HEK293 (cell line): Measurements from ENCODE around the gene TEAD1.

ENCODE experiments used
- CTCF ChIA-PET: fragments of 350-600 bp; formaldehyde crosslinking; extraction: SDS; loops from one replicate; lab custom pipeline; 2021; ENCODE audit warnings: antibody characterized with exemption; lab: Yijun Ruan, JAX
- POLR2A ChIA-PET: fragments of 300-600 bp; formaldehyde crosslinking; extraction: SDS; loops from one replicate; lab custom pipeline; 2020; ENCODE audit warnings: antibody characterized with exemption, inconsistent platforms; lab: Yijun Ruan, JAX
- H3K27ac ChIP-seq: fragments of 200-500 bp; sonication (Bioruptor generic); 2 replicates; pipeline ENCODE4 v1.5.1; 2014; ENCODE audit warnings: low read depth, low read length, control low read depth, inconsistent platforms; ENCODE audit errors: extremely low read depth
- H3K36me3 ChIP-seq, 2 experiments: fragments of 200-500 bp in 1 of 2; sonication (Bioruptor generic) in 1 of 2; 1 replicate in 1 of 2; 2 replicates in 1 of 2; pipeline ENCODE4 v1.5.1; 2014 to 2017; ENCODE audit warnings: inconsistent platforms in 2 of 2, low read length in 2 of 2; ENCODE audit not compliant: control insufficient read depth in 2 of 2, insufficient read depth in 1 of 2
- H3K4me1 ChIP-seq: fragments of 200-500 bp; sonication (Bioruptor generic); 2 replicates; pipeline ENCODE4 v1.5.1; 2014; ENCODE audit warnings: mild to moderate bottlenecking, low read length, inconsistent platforms; ENCODE audit not compliant: control insufficient read depth, insufficient read depth
- H3K4me3 ChIP-seq: 2 replicates; pipeline ENCODE4 v1.5.1; 2011; ENCODE audit warnings: low read depth, mild to moderate bottlenecking, control low read depth, low read length, moderate library complexity
- H3K9me3 ChIP-seq: fragments of 200-500 bp; sonication (Bioruptor generic); 2 replicates; pipeline ENCODE4 v1.5.1; 2014; ENCODE audit warnings: low read depth, low read length, inconsistent platforms; ENCODE audit not compliant: control insufficient read depth, insufficient read depth
- GLI4 ChIP-seq: fragments of 450-650 bp; formaldehyde crosslinking; IDR thresholded peaks from 2 replicates; pipeline ENCODE4 v1.5.1; 2016; ENCODE audit warnings: missing biosample characterization, missing genetic modification characterization
- MEIS1 ChIP-seq: sonication (generic); formaldehyde crosslinking; IDR thresholded peaks from 2 replicates; pipeline ENCODE4 v1.8.1; 2022; ENCODE audit warnings: missing genetic modification reagents, mild to moderate bottlenecking, borderline replicate concordance
- MZF1 ChIP-seq: fragments of 450-650 bp; formaldehyde crosslinking; IDR thresholded peaks from 2 replicates; pipeline ENCODE4 v1.5.1; 2017; ENCODE audit warnings: missing biosample characterization, missing genetic modification characterization, borderline replicate concordance
- TCF7L2 ChIP-seq: IDR thresholded peaks from 2 replicates; pipeline ENCODE4 v1.6.1; 2011; ENCODE audit warnings: low read depth, mild to moderate bottlenecking, inconsistent platforms, low read length, moderate library complexity, borderline replicate concordance
- ZNF112 ChIP-seq: fragments of 450-650 bp; formaldehyde crosslinking; IDR thresholded peaks from 2 replicates; pipeline ENCODE4 v1.5.0; 2017; ENCODE audit warnings: missing biosample characterization, missing genetic modification characterization
- ZNF169 ChIP-seq: fragments of 450-650 bp; formaldehyde crosslinking; IDR thresholded peaks from 2 replicates; pipeline ENCODE4 v1.5.1; 2016; ENCODE audit warnings: missing biosample characterization, missing genetic modification characterization
- ZNF48 ChIP-seq: fragments of 450-650 bp; formaldehyde crosslinking; IDR thresholded peaks from 2 replicates; pipeline ENCODE4 v1.5.1; 2016; ENCODE audit warnings: missing biosample characterization, missing genetic modification characterization
- ZNF510 ChIP-seq: fragments of 450-650 bp; formaldehyde crosslinking; IDR thresholded peaks from 2 replicates; pipeline ENCODE4 v1.5.1; 2018; ENCODE audit warnings: mild to moderate bottlenecking, missing genetic modification characterization, missing biosample characterization; ENCODE audit not compliant: insufficient replicate concordance
- ZNF514 ChIP-seq: fragments of 450-650 bp; formaldehyde crosslinking; IDR thresholded peaks from 2 replicates; pipeline ENCODE4 v1.5.1; 2016; ENCODE audit warnings: missing biosample characterization, missing genetic modification characterization
- ZNF555 ChIP-seq: fragments of 450-650 bp; formaldehyde crosslinking; conservative IDR thresholded peaks from 2 replicates; pipeline ENCODE4 v1.5.1; 2017; ENCODE audit warnings: missing biosample characterization, mild to moderate bottlenecking, missing genetic modification characterization, inconsistent platforms
- ZNF658 ChIP-seq: fragments of 450-650 bp; formaldehyde crosslinking; IDR thresholded peaks from 2 replicates; pipeline ENCODE4; 2016; ENCODE audit warnings: missing biosample characterization, missing genetic modification characterization
- ZNF707 ChIP-seq: fragments of 450-650 bp; formaldehyde crosslinking; IDR thresholded peaks from 2 replicates; pipeline ENCODE4 v1.5.1; 2016; ENCODE audit warnings: missing biosample characterization, missing genetic modification characterization
- TF ChIP-seq, protein P1 (sequence below): fragments of 450-650 bp; formaldehyde crosslinking; IDR thresholded peaks from 2 replicates; pipeline ENCODE4 v1.5.1; 2016; ENCODE audit warnings: missing biosample characterization, missing genetic modification characterization
- TF ChIP-seq, protein P2 (sequence below): fragments of 450-650 bp; formaldehyde crosslinking; optimal IDR thresholded peaks from 2 replicates; pipeline ENCODE3; 2016; ENCODE audit warnings: missing biosample characterization, mild to moderate bottlenecking, missing genetic modification characterization
- TF ChIP-seq, protein P3 (sequence below): fragments of 450-650 bp; formaldehyde crosslinking; IDR thresholded peaks from 2 replicates; pipeline ENCODE4 v1.5.1; 2016; ENCODE audit warnings: missing biosample characterization, missing genetic modification characterization, low read depth
- TF ChIP-seq, protein P4 (sequence below): fragments of 450-650 bp; formaldehyde crosslinking; IDR thresholded peaks from 2 replicates; pipeline ENCODE4 v1.5.1; 2016; ENCODE audit warnings: missing biosample characterization, missing genetic modification characterization, borderline replicate concordance
- TF ChIP-seq, protein P5 (sequence below): fragments of 450-650 bp; formaldehyde crosslinking; IDR thresholded peaks from 2 replicates; pipeline ENCODE4 v1.5.1; 2016; ENCODE audit warnings: missing biosample characterization, missing genetic modification characterization
- TF ChIP-seq, protein P6 (sequence below): fragments of 450-650 bp; formaldehyde crosslinking; IDR thresholded peaks from 2 replicates; pipeline ENCODE4 v1.5.1; 2017; ENCODE audit warnings: missing biosample characterization, missing genetic modification characterization
- TF ChIP-seq, protein P7 (sequence below): fragments of 450-650 bp; formaldehyde crosslinking; IDR thresholded peaks from 2 replicates; pipeline ENCODE4 v1.5.1; 2017; ENCODE audit warnings: missing biosample characterization, missing genetic modification characterization
- TF ChIP-seq, protein P8 (sequence below): fragments of 450-650 bp; formaldehyde crosslinking; IDR thresholded peaks from 2 replicates; pipeline ENCODE4 v1.5.1; 2016; ENCODE audit warnings: missing biosample characterization, missing genetic modification characterization

The TEAD1 gene

DNA sequence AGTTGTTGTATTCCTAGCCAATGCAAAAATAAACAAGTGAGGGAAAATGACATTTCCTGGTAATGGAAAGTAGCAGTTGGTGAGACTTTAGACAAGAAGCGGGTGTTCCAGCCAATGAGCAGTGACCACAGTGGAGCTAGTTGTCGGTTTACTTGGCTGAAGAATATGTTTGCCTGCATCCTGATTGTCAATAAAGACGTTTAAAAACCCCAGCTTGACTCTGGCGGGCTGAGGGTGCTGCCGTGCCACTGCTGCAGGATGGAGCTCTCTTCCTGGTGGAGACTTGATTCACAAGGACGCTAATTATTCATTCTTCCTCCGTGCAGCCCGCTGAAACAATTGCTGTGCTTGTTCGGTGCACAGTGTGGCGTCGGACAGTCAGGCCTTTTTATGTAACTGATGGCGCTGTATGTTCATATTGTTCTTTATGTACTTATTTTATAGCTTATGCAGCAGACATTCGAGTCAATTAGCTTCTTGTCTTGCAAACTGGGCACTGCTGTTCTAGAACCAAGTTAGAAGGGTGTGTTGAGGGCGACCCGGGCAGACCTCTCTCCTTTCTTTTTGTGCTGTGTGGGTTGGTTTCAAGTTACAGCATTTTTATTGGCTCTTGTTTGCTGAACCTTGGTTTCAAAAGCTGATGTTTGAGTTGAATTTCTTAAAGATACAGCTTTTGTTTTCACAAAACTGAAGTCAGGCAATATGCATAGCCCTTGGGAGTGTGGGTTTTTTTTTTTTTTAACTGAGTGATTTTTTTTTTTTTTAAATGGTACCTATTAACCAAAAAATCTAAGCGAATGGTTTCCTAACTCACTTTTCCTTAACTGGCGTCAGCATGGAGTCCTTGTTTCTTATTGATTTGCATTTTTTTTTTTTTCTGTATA, 153.9 kb downstream of the TEAD1 start (continued):
- TF ChIP-seq, protein P1, sequence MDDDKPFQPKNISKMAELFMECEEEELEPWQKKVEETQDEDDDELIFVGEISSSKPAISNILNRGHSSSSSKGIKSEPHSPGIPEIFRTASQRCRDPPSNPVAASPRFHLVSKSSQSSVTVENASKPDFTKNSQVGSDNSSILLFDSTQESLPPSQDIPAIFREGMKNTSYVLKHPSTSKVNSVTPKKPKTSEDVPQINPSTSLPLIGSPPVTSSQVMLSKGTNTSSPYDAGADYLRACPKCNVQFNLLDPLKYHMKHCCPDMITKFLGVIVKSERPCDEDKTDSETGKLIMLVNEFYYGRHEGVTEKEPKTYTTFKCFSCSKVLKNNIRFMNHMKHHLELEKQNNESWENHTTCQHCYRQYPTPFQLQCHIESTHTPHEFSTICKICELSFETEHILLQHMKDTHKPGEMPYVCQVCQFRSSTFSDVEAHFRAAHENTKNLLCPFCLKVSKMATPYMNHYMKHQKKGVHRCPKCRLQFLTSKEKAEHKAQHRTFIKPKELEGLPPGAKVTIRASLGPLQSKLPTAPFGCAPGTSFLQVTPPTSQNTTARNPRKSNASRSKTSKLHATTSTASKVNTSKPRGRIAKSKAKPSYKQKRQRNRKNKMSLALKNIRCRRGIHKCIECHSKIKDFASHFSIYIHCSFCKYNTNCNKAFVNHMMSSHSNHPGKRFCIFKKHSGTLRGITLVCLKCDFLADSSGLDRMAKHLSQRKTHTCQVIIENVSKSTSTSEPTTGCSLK (tag by site-specific recombination) = no peak
- TF ChIP-seq, protein P2, sequence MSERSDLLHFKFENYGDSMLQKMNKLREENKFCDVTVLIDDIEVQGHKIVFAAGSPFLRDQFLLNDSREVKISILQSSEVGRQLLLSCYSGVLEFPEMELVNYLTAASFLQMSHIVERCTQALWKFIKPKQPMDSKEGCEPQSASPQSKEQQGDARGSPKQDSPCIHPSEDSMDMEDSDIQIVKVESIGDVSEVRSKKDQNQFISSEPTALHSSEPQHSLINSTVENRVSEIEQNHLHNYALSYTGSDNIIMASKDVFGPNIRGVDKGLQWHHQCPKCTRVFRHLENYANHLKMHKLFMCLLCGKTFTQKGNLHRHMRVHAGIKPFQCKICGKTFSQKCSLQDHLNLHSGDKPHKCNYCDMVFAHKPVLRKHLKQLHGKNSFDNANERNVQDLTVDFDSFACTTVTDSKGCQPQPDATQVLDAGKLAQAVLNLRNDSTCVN (tag by site-specific recombination) = no peak
- TF ChIP-seq MZF1 (tag by site-specific recombination) = no peak
- TF ChIP-seq, protein P3, sequence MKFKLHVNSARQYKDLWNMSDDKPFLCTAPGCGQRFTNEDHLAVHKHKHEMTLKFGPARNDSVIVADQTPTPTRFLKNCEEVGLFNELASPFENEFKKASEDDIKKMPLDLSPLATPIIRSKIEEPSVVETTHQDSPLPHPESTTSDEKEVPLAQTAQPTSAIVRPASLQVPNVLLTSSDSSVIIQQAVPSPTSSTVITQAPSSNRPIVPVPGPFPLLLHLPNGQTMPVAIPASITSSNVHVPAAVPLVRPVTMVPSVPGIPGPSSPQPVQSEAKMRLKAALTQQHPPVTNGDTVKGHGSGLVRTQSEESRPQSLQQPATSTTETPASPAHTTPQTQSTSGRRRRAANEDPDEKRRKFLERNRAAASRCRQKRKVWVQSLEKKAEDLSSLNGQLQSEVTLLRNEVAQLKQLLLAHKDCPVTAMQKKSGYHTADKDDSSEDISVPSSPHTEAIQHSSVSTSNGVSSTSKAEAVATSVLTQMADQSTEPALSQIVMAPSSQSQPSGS (tag by site-specific recombination) = no peak

DNA sequence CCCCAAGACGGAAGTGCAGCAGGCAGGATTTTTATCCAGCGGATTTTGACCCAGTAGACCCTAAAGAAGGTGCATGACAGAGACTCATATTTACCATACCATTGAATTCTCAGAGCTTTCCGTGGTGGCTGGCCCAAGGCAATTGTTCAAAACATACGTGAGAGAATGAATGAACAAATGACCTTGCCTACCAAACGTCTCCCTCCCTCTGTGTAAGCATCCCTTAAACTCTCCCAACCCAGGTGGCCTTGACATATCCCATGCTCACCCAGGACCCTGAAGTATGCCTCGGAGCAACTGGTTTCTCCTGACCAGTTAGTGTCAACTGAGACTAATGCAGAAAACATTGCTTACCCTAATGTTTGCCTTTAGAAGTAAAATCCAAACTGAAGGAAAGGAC, 154.9 kb downstream of the TEAD1 start:
- ChIA-PET CTCF (no interaction called here), POLR2A (no interaction called here)
- TF ChIP-seq ZNF48 = no peak
- TF ChIP-seq, protein P4, sequence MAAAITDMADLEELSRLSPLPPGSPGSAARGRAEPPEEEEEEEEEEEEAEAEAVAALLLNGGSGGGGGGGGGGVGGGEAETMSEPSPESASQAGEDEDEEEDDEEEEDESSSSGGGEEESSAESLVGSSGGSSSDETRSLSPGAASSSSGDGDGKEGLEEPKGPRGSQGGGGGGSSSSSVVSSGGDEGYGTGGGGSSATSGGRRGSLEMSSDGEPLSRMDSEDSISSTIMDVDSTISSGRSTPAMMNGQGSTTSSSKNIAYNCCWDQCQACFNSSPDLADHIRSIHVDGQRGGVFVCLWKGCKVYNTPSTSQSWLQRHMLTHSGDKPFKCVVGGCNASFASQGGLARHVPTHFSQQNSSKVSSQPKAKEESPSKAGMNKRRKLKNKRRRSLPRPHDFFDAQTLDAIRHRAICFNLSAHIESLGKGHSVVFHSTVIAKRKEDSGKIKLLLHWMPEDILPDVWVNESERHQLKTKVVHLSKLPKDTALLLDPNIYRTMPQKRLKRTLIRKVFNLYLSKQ (tag by site-specific recombination) = no peak
- no peak for TF ChIP-seq GLI4 (tag by site-specific recombination)
- TF ChIP-seq, protein P5, sequence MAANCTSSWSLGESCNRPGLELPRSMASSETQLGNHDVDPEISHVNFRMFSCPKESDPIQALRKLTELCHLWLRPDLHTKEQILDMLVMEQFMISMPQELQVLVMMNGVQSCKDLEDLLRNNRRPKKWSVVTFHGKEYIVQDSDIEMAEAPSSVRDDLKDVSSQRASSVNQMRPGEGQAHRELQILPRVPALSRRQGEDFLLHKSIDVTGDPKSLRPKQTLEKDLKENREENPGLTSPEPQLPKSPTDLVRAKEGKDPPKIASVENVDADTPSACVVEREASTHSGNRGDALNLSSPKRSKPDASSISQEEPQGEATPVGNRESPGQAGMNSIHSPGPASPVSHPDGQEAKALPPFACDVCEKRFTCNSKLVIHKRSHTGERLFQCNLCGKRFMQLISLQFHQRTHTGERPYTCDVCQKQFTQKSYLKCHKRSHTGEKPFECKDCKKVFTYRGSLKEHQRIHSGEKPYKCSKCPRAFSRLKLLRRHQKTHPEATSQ (tag by site-specific recombination) = no peak
- TF ChIP-seq ZNF555 (tag by site-specific recombination) = no peak
- TF ChIP-seq ZNF514 (tag by site-specific recombination) = no peak
- TF ChIP-seq, protein P6, sequence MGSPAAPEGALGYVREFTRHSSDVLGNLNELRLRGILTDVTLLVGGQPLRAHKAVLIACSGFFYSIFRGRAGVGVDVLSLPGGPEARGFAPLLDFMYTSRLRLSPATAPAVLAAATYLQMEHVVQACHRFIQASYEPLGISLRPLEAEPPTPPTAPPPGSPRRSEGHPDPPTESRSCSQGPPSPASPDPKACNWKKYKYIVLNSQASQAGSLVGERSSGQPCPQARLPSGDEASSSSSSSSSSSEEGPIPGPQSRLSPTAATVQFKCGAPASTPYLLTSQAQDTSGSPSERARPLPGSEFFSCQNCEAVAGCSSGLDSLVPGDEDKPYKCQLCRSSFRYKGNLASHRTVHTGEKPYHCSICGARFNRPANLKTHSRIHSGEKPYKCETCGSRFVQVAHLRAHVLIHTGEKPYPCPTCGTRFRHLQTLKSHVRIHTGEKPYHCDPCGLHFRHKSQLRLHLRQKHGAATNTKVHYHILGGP (tag by site-specific recombination) = no peak
- TF ChIP-seq MZF1 (tag by site-specific recombination) = no peak
- TF ChIP-seq ZNF510 (tag by site-specific recombination) = no peak
- TF ChIP-seq, protein P7, sequence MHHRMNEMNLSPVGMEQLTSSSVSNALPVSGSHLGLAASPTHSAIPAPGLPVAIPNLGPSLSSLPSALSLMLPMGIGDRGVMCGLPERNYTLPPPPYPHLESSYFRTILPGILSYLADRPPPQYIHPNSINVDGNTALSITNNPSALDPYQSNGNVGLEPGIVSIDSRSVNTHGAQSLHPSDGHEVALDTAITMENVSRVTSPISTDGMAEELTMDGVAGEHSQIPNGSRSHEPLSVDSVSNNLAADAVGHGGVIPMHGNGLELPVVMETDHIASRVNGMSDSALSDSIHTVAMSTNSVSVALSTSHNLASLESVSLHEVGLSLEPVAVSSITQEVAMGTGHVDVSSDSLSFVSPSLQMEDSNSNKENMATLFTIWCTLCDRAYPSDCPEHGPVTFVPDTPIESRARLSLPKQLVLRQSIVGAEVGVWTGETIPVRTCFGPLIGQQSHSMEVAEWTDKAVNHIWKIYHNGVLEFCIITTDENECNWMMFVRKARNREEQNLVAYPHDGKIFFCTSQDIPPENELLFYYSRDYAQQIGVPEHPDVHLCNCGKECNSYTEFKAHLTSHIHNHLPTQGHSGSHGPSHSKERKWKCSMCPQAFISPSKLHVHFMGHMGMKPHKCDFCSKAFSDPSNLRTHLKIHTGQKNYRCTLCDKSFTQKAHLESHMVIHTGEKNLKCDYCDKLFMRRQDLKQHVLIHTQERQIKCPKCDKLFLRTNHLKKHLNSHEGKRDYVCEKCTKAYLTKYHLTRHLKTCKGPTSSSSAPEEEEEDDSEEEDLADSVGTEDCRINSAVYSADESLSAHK (tag by site-specific recombination) = no peak
- TF ChIP-seq ZNF169 = no peak
- no peak for TF ChIP-seq ZNF112 (tag by site-specific recombination)
- TF ChIP-seq ZNF658 = no peak
- no peak for TF ChIP-seq ZNF707 (tag by site-specific recombination)
- TF ChIP-seq TCF7L2 = no peak
- TF ChIP-seq, protein P8, sequence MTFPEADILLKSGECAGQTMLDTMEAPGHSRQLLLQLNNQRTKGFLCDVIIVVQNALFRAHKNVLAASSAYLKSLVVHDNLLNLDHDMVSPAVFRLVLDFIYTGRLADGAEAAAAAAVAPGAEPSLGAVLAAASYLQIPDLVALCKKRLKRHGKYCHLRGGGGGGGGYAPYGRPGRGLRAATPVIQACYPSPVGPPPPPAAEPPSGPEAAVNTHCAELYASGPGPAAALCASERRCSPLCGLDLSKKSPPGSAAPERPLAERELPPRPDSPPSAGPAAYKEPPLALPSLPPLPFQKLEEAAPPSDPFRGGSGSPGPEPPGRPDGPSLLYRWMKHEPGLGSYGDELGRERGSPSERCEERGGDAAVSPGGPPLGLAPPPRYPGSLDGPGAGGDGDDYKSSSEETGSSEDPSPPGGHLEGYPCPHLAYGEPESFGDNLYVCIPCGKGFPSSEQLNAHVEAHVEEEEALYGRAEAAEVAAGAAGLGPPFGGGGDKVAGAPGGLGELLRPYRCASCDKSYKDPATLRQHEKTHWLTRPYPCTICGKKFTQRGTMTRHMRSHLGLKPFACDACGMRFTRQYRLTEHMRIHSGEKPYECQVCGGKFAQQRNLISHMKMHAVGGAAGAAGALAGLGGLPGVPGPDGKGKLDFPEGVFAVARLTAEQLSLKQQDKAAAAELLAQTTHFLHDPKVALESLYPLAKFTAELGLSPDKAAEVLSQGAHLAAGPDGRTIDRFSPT = no peak
- no peak for TF ChIP-seq MEIS1 (CRISPR knock-in tag)

More for the DNA sequence above, 154.9 kb downstream of the TEAD1 start:
- H3K9me3 ChIP-seq = no peaks in the 10 kb centered on the region
- H3K4me3 ChIP-seq = no peak overlapping the region
- peaks cover 3% of the 10 kb centered on the region; the same call in 1 of the 2 replicates for H3K4me1 ChIP-seq
- no peak overlapping the region for H3K27ac ChIP-seq
- no peaks in the 10 kb centered on the region for H3K36me3 ChIP-seq
